ENCODE results near the gene CFAP97D1.

Gene CFAP97D1

GRCh38 chr17:43827596-43827995 is 47.4 kb downstream of the CFAP97D1 start:
- DNase-seq (ENCODE audit: low spot score) = no peak

GRCh38 chr17:43829738-43830137 is 49.5 kb downstream of the CFAP97D1 start:
- no peak for DNase-seq (ENCODE audit: low spot score)

- DNase-seq (ENCODE audit: low spot score) = no peak
Observed at GRCh38 chr17:43830510-43831140, 50.4 kb downstream of the CFAP97D1 start.

- DNase-seq (ENCODE audit: low spot score) = no peak
Observed at GRCh38 chr17:43831633-43832032, 51.4 kb downstream of the CFAP97D1 start.

GRCh38 chr17:43832168-43832975 is 52.1 kb downstream of the CFAP97D1 start:
- DNase-seq (ENCODE audit: low spot score) = peak; percentile 35

GRCh38 chr17:43832976-43833829 is 53.0 kb downstream of the CFAP97D1 start, which contains the start of gene MPP3:
Gene MPP3 (minus strand): TSS chr17:43833146. CDS start chr17:43831906, 1,240 bp downstream.
- peak; percentile 65 for DNase-seq (ENCODE audit: low spot score)

- no peak for DNase-seq (ENCODE audit: low spot score)
Observed at GRCh38 chr17:43834106-43834505, 53.9 kb downstream of the CFAP97D1 start.
